B cell (primary cell): Measurements from ENCODE around the gene GNA12. TPM values are rescaled to one million over a fixed set of nuclear protein-coding genes. Genes with fewer than 3 reads are reported as not detected.

ENCODE experiments used
- ATAC-seq: fragments of 200-7000 bp; cut with Tn5 transposase; one replicate; pipeline ENCODE4 v1.10.0; 2021; ENCODE audit warnings: low read depth, mild to moderate bottlenecking, moderate number of reproducible peaks, moderate library complexity
- CTCF ChIA-PET: fragments of 350-600 bp; sonication (Branson Sonifier 250); formaldehyde crosslinking; loops from one replicate; lab custom pipeline; 2021; ENCODE audit warnings: antibody characterized with exemption, inconsistent platforms; lab: Charles Lee
- POLR2A ChIA-PET: fragments of 350-600 bp; sonication (Branson Sonifier 250); formaldehyde crosslinking; loops from one replicate; lab custom pipeline; 2021; ENCODE audit warnings: antibody characterized with exemption; lab: Charles Lee
- DNase-seq: peaks from one replicate; pipeline ENCODE4 v3.0.0; 2013
- H2AFZ ChIP-seq: 2 replicates; pipeline ENCODE4 v1.6.1; 2012; ENCODE audit warnings: mild to moderate bottlenecking, low read depth, low read length; ENCODE audit not compliant: insufficient read depth, poor library complexity, severe bottlenecking
- H3K27ac ChIP-seq, 2 donors: 1 replicate in 1 of 2; 2 replicates in 1 of 2; pipeline ENCODE4 v1.5.1; 2012 to 2013; ENCODE audit warnings: low read length in 2 of 2, mild to moderate bottlenecking in 2 of 2, moderate library complexity in 1 of 2
- H3K27me3 ChIP-seq, 4 experiments: fragments of 200-600 bp in 1 of 4; sonication (generic) in 1 of 4; replicated peaks in 1 of 4; 1 replicate in 2 of 4; 2 replicates in 2 of 4; pipeline versions ENCODE4 v1.6.1 to v1.7.0; 2013 to 2016; ENCODE audit warnings: low read length in 3 of 4, mild to moderate bottlenecking in 2 of 4, mixed read lengths in 1 of 4, moderate library complexity in 1 of 4; ENCODE audit not compliant: insufficient read depth in 4 of 4, control insufficient read depth in 3 of 4; ENCODE audit errors: control extremely low read depth in 1 of 4
- H3K36me3 ChIP-seq, 2 experiments: replicated peaks in 1 of 2; 1 replicate in 1 of 2; 2 replicates in 1 of 2; pipeline versions ENCODE4 v1.6.1 to v1.7.1; 2013; ENCODE audit warnings: low read length in 1 of 2; ENCODE audit not compliant: insufficient read depth in 2 of 2, control insufficient read depth in 1 of 2; ENCODE audit errors: control extremely low read depth in 1 of 2, extremely low read depth in 1 of 2
- H3K4me1 ChIP-seq, 2 donors: fragments of 200-600 bp in 1 of 2; sonication (generic) in 1 of 2; 1 replicate in 1 of 2; 2 replicates in 1 of 2; pipeline versions ENCODE4 v1.5.1 to v1.6.1; 2013 to 2017; ENCODE audit warnings: low read length in 2 of 2; ENCODE audit not compliant: control insufficient read depth in 2 of 2, insufficient read depth in 2 of 2
- H3K4me2 ChIP-seq: replicated peaks from 2 replicates; pipeline ENCODE3; 2012; ENCODE audit warnings: mild to moderate bottlenecking, low read depth, low read length; ENCODE audit not compliant: poor library complexity, severe bottlenecking
- H3K4me3 ChIP-seq, 5 experiments: fragments of 200-600 bp in 1 of 5; sonication (generic) in 1 of 5; 1 replicate in 3 of 5; 2 replicates in 2 of 5; pipeline versions ENCODE4 v1.5.1 to v1.7.0; 2011 to 2016; ENCODE audit warnings: low read length in 4 of 5, mild to moderate bottlenecking in 4 of 5, low read depth in 2 of 5, control low read depth in 1 of 5, moderate library complexity in 1 of 5; ENCODE audit not compliant: insufficient read depth in 1 of 5; ENCODE audit errors: control extremely low read depth in 1 of 5, extremely low read depth in 1 of 5
- H3K79me2 ChIP-seq: fragments of 200-600 bp; sonication (generic); one replicate; pipeline ENCODE4 v1.6.0; 2016; ENCODE audit warnings: low read length; ENCODE audit not compliant: control insufficient read depth, insufficient read depth
- H3K9ac ChIP-seq: fragments of 200-600 bp; sonication (generic); 2 replicates; pipeline ENCODE4 v1.6.1; 2017; ENCODE audit warnings: mild to moderate bottlenecking, low read length, moderate library complexity
- H3K9me3 ChIP-seq, 3 donors: one replicate each; pipeline versions ENCODE4 v1.6.1 to v1.7.1; 2013; ENCODE audit warnings: low read length in 2 of 3; ENCODE audit not compliant: control insufficient read depth in 2 of 3, insufficient read depth in 1 of 3; ENCODE audit errors: control extremely low read depth in 1 of 3
- H4K20me1 ChIP-seq: 2 replicates; pipeline ENCODE4 v1.6.0; 2012; ENCODE audit warnings: mild to moderate bottlenecking, low read length; ENCODE audit not compliant: insufficient read depth, control insufficient read depth, poor library complexity, severe bottlenecking
- H3K27ac Mint-ChIP-seq: one replicate; pipeline ENCODE4 v1.8.0; 2021; ENCODE audit warnings: mixed read lengths
- H3K27me3 Mint-ChIP-seq: one replicate; pipeline ENCODE4 v1.8.0; 2021; ENCODE audit warnings: mixed read lengths
- H3K4me1 Mint-ChIP-seq: one replicate; pipeline ENCODE4 v1.8.0; 2021; ENCODE audit warnings: mixed read lengths
- H3K4me3 Mint-ChIP-seq: one replicate; pipeline ENCODE4 v1.8.0; 2021; ENCODE audit warnings: mixed read lengths
- H3K9me3 Mint-ChIP-seq: one replicate; pipeline ENCODE4 v1.8.0; 2022; ENCODE audit warnings: mixed read lengths; ENCODE audit not compliant: insufficient read depth
- EZH2 ChIP-seq: IDR thresholded peaks from 2 replicates; pipeline ENCODE4 v1.6.1; 2012; ENCODE audit warnings: borderline replicate concordance, low read depth, mild to moderate bottlenecking, moderate library complexity, low read length; ENCODE audit not compliant: insufficient read depth, poor library complexity, severe bottlenecking
- whole genome bisulfite sequencing: methylation state at CpG from one replicate; pipeline ENCODE4 v1.1.5; 2013; ENCODE audit warnings: missing lambda C conversion rate; ENCODE audit not compliant: insufficient coverage; 5-methylcytosine and 5-hydroxymethylcytosine counted together
- intact Hi-C: fragments of 100-400 bp; cut with micrococcal nuclease; formaldehyde crosslinking; loops from one replicate; pipeline ENCODE4 v1.10.0; 2022
- polyA plus RNA-seq: library from polyadenylated mRNA; depleted of rRNA; stranded (reverse); fragments of >200 nt; gene quantifications from 2 replicates; pipeline ENCODE4 v1.2.3, GENCODE V29; 2012
- total RNA-seq, 2 donors: library from RNA; stranded (reverse); fragments of 120-200 nt in 1 of 2; gene quantifications; 1 replicate in 1 of 2; 2 replicates in 1 of 2; pipeline versions ENCODE4 v1.2.3 to v1.2.4, GENCODE V29; 2013 to 2022
- TF ChIP-seq, protein P1 (sequence below): fragments of 200-600 bp; IDR thresholded peaks from one replicate; pipeline ENCODE4 v1.8.0; 2022; ENCODE audit warnings: antibody characterized with exemption, mild to moderate bottlenecking

Gene GNA12
- total and polyA plus RNA-seq, 2 donors (not counting 1 experiment from before 2014, with no cell fraction given): 34.6 to 110 TPM

DNA sequence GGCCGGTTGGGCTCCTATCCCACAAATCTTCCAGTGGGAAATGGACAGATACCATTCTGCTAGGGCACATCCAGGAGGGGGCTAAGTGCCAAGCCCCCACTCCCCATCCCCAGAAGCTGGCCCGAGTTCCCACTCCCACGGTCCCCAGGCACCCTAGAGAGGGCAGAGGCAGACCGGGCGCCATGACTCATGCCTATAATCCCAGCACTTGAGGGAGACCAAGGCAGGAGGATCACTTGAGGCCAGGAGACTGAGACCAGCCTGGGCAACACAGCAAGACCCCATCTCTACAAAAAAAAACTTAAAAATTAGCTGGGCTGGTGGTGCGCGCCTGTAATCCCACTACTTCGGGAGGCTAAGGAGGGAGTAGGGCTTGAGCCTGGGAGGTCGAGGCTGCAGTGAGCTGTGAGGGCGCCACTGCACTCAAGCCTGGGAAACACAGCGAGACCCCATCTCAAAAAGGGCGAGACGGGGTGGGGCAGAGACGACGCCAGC, 870 bp downstream of the GNA12 start:
- peaks cover 0 to 4% of the 10 kb centered on the region in 2 experiments for H3K36me3 ChIP-seq
- H3K4me1 ChIP-seq: peaks cover 43 to 54% of the 10 kb centered on the region in 2 donors
- peak overlapping the region; percentile 75 for H3K9ac ChIP-seq
- H3K27ac ChIP-seq: peak overlapping the region in 1 of 2 donors; percentile 53
- no peaks in the 10 kb centered on the region for H3K27me3 ChIP-seq
- ATAC-seq (no peak), DNase-seq (no peak)
- H3K4me2 ChIP-seq: peak overlapping the region; percentile 95
- Mint-ChIP-seq H3K9me3 (no peaks in the 10 kb centered on the region), H3K27me3 (no peaks in the 10 kb centered on the region), H3K4me3 (peak overlapping the region; percentile 89), H3K27ac (peak overlapping the region; percentile 70), H3K4me1 (peaks cover 58% of the 10 kb centered on the region)
- WGBS: 56% methylated on average over 14 of the region's 15 CpGs
- H2AFZ ChIP-seq: peak overlapping the region; percentile 62
- CTCF ChIA-PET: interaction anchor here (1.6 kb wide), 1 partner anchor 124 kb away, joined by 3 read pairs; no protein-coding TSS in a partner anchor
- TF ChIP-seq EZH2: no peak
- TF ChIP-seq, protein P1, sequence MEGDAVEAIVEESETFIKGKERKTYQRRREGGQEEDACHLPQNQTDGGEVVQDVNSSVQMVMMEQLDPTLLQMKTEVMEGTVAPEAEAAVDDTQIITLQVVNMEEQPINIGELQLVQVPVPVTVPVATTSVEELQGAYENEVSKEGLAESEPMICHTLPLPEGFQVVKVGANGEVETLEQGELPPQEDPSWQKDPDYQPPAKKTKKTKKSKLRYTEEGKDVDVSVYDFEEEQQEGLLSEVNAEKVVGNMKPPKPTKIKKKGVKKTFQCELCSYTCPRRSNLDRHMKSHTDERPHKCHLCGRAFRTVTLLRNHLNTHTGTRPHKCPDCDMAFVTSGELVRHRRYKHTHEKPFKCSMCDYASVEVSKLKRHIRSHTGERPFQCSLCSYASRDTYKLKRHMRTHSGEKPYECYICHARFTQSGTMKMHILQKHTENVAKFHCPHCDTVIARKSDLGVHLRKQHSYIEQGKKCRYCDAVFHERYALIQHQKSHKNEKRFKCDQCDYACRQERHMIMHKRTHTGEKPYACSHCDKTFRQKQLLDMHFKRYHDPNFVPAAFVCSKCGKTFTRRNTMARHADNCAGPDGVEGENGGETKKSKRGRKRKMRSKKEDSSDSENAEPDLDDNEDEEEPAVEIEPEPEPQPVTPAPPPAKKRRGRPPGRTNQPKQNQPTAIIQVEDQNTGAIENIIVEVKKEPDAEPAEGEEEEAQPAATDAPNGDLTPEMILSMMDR: no peak
- peak overlapping the region; percentile 3 to 69 (median 65) for H3K4me3 ChIP-seq
- POLR2A ChIA-PET: interaction anchor here (1.2 kb wide), 1 partner anchor 290 kb away, joined by 3 read pairs; no protein-coding TSS in a partner anchor
- H3K79me2 ChIP-seq: peaks cover 47% of the 10 kb centered on the region
- intact Hi-C loops: loop anchor here (5.0 kb wide), 2 partner anchors 126 to 391 kb away; no protein-coding TSS in a partner anchor
- H3K9me3 ChIP-seq: peaks cover 0 to 9% (median 0%) of the 10 kb centered on the region in 3 donors
- H4K20me1 ChIP-seq: no peaks in the 10 kb centered on the region

DNA sequence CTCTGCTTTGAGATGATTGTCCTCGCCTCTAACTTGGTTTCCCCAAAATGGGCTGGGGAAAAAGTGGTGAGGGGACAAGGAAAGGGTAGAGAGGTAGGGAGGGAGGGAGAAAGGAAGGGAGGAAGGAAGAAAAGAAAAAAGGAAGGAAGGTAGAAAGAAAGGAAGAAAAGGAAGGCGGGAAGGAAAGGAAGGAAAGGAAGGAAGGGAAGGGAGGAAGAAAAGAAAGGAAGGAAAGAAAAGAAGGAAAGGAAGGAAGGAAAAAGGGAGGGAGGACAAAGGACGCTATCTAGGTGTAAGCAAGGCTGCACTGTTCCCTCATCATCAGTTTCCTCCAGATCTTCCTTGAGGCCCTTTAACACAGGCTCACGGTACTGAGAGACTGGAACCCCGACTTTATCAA, 2.2 kb downstream of the GNA12 start:
- peak overlapping the region; percentile 70 for H3K27ac Mint-ChIP-seq
- H3K4me3 Mint-ChIP-seq: peak overlapping the region; percentile 89
- CTCF ChIA-PET: interaction anchor here (1.1 to 1.6 kb wide), 2 partner anchors 123 to 131 kb away, joined by 3 read pairs; no protein-coding TSS in a partner anchor

More for the DNA sequence above, 2.2 kb downstream of the GNA12 start:
- H3K4me2 ChIP-seq: peak overlapping the region; percentile 95
- DNase-seq (no peak), ATAC-seq (no peak)
- peaks cover 55 to 67% of the 10 kb centered on the region in 2 donors for H3K4me1 ChIP-seq
- H3K36me3 ChIP-seq: peaks cover 0 to 4% of the 10 kb centered on the region in 2 experiments
- intact Hi-C loops: loop anchor here (5.0 kb wide), 2 partner anchors 125 to 390 kb away; no protein-coding TSS in a partner anchor
- H3K27ac ChIP-seq: peak overlapping the region in 1 of 2 donors; percentile 81
- H3K4me3 ChIP-seq: no peak overlapping the region
- POLR2A ChIA-PET: no interaction called here
- Mint-ChIP-seq H3K27me3 (no peaks in the 10 kb centered on the region), H3K4me1 (peaks cover 69% of the 10 kb centered on the region), H3K9me3 (no peaks in the 10 kb centered on the region)
- WGBS: 94% methylated on average over 5 of the region's 5 CpGs
- peaks cover 0 to 10% (median 0%) of the 10 kb centered on the region in 3 donors for H3K9me3 ChIP-seq
- H3K27me3 ChIP-seq: no peaks in the 10 kb centered on the region
- H2AFZ ChIP-seq: no peak overlapping the region
- no peak overlapping the region for H3K9ac ChIP-seq
- H4K20me1 ChIP-seq: no peaks in the 10 kb centered on the region
- H3K79me2 ChIP-seq: peaks cover 60% of the 10 kb centered on the region
- TF ChIP-seq EZH2: no peak
- TF ChIP-seq, protein P1: no peak
